ENCODE measurements around the gene PLSCR2.
"Not testable (repeated sequence)": the region's sequence is repeated elsewhere in the genome, so short reads cannot be mapped to it uniquely, and the experiment has no call there.

PLSCR2 gene

DNA sequence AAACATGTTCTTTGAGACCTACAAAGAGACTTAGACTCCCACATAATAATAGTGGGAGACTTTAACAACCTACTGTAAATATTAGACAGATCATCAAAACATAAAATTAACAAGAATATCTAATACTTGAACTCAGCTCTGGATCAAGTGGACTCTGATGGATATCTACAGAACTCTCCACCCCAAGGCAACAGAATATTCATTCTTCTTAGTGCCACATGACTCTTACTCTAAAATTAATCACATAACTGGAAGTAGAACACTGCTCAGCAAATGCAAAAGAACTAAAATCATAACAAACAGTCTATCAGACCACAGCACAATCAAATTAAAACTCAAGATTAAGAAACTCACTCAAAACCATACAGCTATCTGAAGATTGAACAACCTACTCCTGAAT, 15.9 kb upstream of the PLSCR2 start:
- DNase-seq (ENCODE audit: low read depth): no peak

DNA sequence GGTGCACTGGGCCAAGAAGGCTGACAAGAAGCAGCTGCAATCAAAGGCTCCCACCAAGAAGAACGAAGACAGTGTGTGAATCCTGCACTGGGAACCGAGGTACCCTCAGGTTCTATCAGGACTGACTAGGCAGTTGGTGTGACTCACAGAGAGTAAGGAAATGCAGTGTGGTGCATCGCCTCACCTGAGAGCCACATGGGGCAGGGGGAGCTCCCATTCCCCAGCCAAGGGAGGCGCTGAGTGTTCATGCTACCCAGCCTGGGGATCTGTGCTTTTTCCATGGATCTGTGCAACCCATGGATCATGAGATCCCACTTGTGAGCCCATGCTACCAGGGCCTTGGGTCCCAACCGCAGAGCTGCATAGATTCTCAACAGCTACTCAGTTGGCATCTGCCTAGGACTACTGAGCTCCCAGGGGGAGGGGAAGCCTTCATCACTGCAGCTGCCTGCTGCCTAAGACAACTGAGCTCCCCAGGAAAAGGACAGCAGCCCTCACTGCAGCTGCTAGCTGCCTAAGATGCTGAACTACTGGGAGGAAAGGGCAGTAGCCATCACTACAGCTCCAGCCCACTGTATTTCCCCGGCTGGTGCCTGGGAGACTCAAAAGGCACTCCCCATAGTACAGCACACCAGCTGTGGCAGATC, 6.9 kb upstream of the PLSCR2 start:
- no peak for DNase-seq (ENCODE audit: low read depth)

- DNase-seq (ENCODE audit: low read depth): not testable (repeated sequence)
These were observed 5.6 kb upstream of the PLSCR2 start for GRCh38 chr3:146474976-146475375.

GRCh38 chr3:146473726-146474125, 4.4 kb upstream of the PLSCR2 start:
- no peak for DNase-seq (ENCODE audit: low read depth)

GRCh38 chr3:146472611-146473010, 3.2 kb upstream of the PLSCR2 start:
- DNase-seq (ENCODE audit: low read depth): no peak

DNA sequence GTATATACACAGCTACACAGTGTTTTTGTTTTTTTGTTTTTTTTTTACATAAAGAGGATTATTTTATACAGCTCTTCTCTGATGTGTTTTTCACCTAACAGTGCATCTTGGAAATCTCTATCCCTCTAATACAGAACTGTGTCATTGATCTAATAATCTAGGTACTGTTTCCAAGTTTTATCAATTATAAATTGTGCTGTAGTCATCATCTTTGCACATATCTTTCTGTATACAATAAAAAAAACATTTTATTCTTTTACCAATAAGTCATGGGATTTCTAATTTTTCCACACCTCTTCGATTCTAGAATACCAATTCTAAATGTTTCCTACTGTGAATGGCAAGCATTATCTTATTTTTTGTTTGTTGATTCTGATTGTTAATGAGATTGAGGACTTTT, 1.7 kb upstream of the PLSCR2 start:
- no peak for DNase-seq (ENCODE audit: low read depth)

DNA sequence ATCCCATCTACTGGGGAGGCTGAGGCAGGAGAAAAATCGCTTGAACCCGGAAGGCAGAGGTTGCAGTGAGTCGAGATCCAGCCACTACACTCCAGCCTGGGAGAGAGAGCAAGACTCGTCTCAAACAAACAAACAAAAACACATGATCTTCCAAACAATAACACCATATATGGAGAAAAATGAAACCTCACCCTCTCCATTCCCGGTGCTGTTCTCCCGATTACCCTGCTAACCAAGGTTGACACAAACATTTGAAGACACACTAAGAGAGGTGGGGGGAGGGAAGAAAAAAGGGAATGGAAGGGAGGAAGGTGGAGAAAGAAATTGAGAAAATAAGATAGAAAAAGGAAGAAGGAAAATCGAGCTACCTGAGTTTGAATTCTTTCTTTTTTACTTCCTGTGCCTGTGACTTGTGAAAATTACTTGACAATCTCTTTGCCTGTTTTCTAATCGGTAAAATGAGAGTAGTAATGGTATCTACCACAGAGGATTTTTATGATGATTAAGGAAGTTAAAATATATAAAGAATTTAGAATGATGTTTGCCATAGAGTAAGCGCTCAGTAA, 1.1 kb upstream of the PLSCR2 start:
- no peak for DNase-seq (ENCODE audit: low read depth)

DNA sequence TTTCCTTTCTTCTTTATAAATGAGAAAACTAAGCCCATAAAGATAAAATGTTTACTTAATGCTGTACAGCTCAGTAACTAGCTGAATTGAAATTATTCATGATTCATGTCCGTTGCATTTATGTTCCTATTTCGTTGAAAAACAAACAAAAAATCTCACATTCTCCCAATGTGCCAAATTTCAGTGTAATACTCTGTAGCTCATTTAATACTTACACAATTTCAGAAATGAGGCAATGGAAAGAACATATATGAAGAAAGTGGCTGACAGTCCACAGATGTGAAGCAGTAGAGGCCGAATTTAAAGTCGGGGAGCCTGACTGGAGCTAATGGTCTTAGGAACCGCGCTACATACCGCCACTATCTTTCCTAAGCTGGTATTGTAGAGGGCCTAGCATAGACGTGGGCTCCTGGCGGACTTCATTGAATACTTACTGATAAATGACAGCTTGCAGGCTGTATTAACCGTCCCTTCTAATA, 651 bp downstream of the PLSCR2 start:
- DNase-seq (ENCODE audit: low read depth): no peak

GRCh38 chr3:146468234-146468633, 1.1 kb downstream of the PLSCR2 start:
- no peak for DNase-seq (ENCODE audit: low read depth)

GRCh38 chr3:146466604-146467003, 2.8 kb downstream of the PLSCR2 start:
- DNase-seq (ENCODE audit: low read depth): no peak

DNA sequence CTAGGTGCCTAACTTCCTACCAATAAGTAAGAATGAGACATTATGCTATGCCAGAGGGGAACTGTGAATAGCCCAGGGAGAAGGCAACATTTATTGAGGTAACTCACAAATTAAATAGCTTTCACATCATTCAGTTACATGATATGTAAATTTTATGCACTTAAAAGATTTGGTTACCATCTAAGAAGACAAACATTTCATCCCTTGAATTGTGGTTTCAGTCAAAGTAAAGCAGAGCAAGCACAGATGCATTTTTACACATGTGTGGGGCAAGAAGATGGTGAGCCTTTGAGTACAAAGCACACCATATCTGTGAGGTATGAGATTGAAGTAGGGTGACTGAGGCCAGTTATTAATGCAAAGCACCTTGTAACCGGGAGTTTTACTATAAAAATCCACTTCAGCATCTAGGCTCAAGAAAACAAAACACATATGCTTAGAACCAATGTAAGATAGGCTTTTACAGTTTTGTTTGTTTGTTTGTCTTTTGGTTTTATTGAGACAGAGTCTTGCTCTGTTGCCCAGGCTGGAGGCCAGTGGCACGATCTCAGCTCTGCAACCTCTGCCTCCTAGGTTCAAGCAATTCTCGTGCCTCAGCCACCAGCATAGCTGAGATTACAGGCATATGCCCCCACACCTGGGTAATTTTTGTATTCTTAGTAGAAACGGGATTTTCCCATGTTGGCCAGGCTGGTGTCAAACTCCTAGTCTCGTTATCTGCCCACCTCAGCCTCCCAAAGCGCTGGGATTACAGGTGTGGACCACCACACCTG, 3.5 kb downstream of the PLSCR2 start:
- no peak for DNase-seq (ENCODE audit: low read depth)

GRCh38 chr3:146464783-146465182, 4.6 kb downstream of the PLSCR2 start:
- no peak for DNase-seq (ENCODE audit: low read depth)

GRCh38 chr3:146464005-146464595, 5.3 kb downstream of the PLSCR2 start:
- DNase-seq (ENCODE audit: low read depth): no peak

GRCh38 chr3:146454796-146455195, 14.6 kb downstream of the PLSCR2 start:
- no peak for DNase-seq (ENCODE audit: low read depth)

GRCh38 chr3:146449613-146450012, 19.7 kb downstream of the PLSCR2 start:
- no peak for DNase-seq (ENCODE audit: low read depth)

- no peak for DNase-seq (ENCODE audit: low read depth)
These were observed 20.3 kb downstream of the PLSCR2 start for GRCh38 chr3:146449076-146449475.

DNA sequence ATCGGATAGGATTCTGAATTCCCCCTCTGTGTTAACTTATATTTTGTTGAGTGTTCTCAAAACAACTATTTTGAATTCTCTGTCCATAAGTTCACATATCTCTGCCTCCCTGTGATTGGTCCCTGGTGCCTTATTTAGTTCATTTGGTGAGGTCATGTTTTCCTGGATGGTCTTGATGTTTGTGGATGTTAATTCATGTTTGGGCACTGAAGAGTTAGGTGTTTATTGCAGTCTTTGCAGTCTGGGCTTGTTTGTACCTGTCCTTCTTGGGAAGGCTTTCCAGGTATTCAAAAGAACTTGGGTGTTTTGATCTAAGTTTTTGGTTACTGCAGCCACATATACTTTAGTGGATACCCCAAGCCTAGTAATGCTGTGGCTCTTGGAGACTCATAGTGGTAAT, 23.3 kb downstream of the PLSCR2 start:
- no peak for DNase-seq (ENCODE audit: low read depth)

GRCh38 chr3:146440310-146440709, 29.1 kb downstream of the PLSCR2 start:
- not testable (repeated sequence) for DNase-seq (ENCODE audit: low read depth)

- DNase-seq (ENCODE audit: low read depth): no peak
These were observed 37.3 kb downstream of the PLSCR2 start for GRCh38 chr3:146432066-146432465.

DNA sequence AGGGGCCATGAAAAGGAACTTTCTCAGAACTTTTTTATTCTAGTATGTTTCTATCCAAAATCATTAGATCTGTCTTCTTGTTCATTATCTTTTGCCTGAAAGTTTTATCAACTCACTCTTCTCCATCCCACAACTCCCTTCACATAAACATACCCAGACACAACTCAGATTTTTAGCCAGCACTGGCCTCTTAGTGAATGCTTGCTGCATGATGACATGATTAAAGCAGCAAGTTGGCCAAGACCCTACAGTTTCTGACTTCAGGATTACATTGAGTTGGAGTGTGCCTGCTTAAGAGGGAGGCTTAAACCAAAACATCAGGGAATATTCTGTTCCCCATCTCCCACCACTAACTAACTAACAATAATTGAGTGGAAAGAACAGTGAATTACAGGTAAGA, 38.1 kb downstream of the PLSCR2 start:
- no peak for DNase-seq (ENCODE audit: low read depth)

DNA sequence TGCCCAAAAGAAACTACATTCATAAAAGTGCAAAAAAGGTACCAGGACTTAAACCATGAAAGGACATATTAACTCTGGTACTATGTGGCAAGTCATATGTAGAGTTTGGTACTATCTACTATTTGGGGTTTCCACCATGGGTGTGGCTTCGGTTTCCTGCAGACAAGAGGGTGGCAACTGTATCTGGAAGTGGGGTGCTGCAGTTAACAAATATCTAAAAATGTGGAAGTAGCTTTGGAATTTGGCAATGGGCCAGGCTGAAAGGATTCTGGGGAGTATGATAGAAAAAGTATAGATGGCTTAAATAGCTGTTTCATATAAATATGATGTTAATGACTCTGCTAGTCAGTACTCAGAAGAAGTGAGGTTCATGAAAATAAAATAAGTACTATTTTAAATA, 44.0 kb downstream of the PLSCR2 start:
- DNase-seq (ENCODE audit: low read depth): no peak

GRCh38 chr3:146421819-146422759, 47.3 kb downstream of the PLSCR2 start:
- DNase-seq (ENCODE audit: low read depth): no peak

Measured in activated T-helper 9 cell treated with anti-CD3 and anti-CD28 coated beads, Interleukin-2, amount 50 U/mL, for 16 hours (primary cell).